RKO (cell line): ENCODE data around the gene PID1.

ENCODE experiments used
- DNase-seq: peaks from one replicate; pipeline ENCODE4 v3.0.0-alpha.2; 2016; ENCODE audit warnings: low spot score

The PID1 gene

DNA sequence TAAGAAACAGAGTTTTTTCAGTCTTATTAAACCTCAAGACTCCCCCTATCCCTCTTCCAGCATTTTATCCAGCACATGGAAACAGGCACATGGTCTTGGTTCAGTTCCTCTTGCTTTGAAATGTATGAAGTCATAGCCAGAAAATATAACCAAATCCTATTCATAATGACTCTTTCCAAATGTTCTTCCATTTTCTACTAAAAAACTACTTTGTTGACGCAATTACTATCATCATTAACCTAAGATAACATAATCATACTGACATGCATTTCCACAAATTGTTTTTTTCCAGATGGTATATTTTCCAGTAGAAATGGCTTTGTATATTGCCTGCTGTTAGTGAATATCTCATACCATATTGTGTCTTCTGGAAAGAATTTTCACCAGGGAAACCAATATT is 261.3 kb downstream of the PID1 start:
- no peak for DNase-seq

DNA sequence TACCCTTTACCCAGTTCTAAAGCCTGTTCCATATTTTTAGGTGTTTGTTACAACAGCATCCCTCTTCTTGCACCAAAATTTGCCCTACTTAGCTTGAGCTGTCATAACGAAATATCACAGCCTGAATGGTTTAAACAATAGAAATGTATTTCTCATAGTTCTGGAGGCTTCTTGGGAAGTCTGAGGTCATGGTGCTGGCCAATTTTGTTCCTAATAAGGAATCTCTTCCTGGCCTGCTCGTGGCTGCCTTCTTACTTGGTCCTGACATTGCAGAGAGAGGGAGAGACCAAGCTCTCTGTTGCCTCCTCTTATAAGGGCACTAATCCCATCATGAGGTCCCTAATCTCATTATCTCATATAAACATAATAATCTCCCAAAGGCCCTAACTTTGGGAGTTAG is 267.8 kb downstream of the PID1 start:
- no peak for DNase-seq

DNA sequence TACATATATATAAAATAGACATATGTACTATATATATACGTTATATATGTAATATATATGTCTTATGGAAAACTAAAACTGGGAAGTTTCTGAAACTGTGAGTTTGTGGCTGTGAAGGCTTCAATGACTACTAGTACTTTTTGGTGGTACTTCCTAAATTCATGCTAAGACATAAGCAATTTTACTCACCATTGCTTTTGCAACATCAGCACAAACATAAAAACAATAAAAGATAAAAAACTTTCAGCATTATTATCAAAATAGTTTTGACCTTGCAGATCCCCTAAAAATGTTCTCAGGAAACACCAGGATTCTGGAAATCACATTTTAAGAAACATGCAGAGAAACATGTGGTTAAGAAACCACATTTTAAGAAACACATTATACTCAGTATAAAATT is 269.9 kb downstream of the PID1 start:
- DNase-seq: no peak

DNA sequence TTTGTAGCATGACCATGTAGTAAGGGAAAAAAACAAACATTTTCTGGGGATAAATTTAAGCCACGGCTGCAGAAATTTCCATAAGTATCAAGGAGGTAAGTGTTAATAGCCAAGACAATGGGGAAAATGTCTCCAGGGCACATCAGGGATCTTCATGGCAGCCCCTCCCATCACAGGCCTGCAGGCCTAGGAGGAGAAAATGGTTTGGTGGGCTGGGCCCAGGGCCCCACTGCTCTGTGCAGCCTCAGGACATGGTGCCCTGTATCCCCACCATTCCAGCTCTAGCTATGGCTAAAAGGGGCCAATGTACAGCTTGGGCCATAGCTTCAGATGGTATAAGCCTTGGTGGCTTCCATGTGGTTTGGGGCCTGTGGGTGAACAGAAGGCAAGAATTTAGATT is 271.8 kb downstream of the PID1 start:
- DNase-seq: no peak

DNA sequence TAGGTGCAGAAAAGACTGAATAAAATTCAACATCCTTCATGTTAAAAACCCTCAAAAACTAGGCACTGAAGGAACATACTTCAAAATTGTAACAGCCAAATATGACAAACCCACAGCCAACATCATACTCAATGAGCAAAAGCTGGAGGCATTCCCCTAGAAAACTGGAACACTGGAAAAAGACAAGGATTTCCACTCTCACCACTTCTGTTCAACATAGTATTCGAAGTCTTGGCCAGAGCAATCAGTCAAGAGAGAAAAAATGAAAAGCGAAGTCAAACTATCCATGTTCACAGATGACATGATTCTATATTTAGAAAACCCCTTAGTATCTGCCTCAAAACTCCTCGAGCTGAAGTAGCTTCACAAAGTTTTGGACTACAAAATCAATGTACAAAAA is 282.3 kb downstream of the PID1 start:
- no peak for DNase-seq

- DNase-seq: no peak
Measured at GRCh38 chr2:228987441-228988155, 283.5 kb downstream of the PID1 start.

GRCh38 chr2:228986961-228987360 is 284.1 kb downstream of the PID1 start:
- DNase-seq: no peak

DNA sequence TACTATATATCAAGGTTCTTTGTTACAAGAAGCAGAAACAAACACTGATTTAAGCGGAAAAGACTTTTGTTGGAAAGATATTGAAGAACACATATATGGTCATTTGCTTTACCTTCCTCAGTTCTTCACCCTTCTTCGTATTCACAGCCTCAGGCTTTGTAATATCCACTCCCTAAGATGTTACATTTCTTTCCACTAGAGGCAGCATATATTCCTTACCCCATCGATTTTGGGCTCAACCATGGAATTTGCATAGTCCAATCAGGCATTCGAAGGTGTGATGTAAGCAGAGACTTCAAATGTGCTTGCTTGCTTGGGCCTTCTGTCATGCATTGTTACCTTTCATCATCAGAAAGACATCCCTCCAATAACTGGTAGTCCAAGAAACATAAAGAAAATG is 287.4 kb downstream of the PID1 start:
- DNase-seq: no peak

- DNase-seq: no peak
Measured at GRCh38 chr2:228974169-228974568, 296.9 kb downstream of the PID1 start.
